ENCODE measurements around the gene BEAN1.
A peak's percentile ranks its signal among the peaks of the same experiment; 100 is the strongest.

Gene BEAN1

GRCh38 chr16:66473654-66474519 is 46.8 kb downstream of the BEAN1 start:
- no peak for DNase-seq

GRCh38 chr16:66474750-66475199 is 47.7 kb downstream of the BEAN1 start:
- peak; percentile 37 for DNase-seq

DNA sequence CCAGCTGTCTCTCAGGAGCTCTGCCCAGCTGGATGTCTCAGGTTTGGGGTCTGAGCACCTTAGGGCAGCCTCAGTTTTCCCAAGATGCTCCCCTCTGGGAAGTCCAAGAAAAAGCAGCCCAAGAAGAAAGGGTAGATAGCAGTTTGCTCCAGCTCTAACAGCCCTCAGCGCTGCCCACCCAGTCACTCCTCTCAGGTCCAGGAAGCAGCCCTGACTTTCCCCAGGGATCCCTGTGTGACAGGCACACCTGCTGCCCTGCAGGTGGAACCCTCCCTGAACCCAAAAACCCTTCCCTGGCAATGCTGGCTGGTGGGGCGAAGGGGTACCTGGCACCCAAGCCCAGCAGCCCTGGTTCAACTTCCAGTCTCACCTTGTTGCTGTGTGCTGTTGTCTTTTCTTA is 48.1 kb downstream of the BEAN1 start:
- no peak for DNase-seq

- DNase-seq: peak; percentile 39
These were observed 49.4 kb downstream of the BEAN1 start for GRCh38 chr16:66476328-66477027.

GRCh38 chr16:66477028-66477515 is 50.0 kb downstream of the BEAN1 start:
- DNase-seq: no peak

GRCh38 chr16:66478733-66479511 is 51.8 kb downstream of the BEAN1 start:
- DNase-seq: peak; percentile 74

- DNase-seq: no peak
These were observed 52.7 kb downstream of the BEAN1 start for GRCh38 chr16:66479661-66480264.

GRCh38 chr16:66480265-66481080 is 53.4 kb downstream of the BEAN1 start:
- DNase-seq: no peak

DNA sequence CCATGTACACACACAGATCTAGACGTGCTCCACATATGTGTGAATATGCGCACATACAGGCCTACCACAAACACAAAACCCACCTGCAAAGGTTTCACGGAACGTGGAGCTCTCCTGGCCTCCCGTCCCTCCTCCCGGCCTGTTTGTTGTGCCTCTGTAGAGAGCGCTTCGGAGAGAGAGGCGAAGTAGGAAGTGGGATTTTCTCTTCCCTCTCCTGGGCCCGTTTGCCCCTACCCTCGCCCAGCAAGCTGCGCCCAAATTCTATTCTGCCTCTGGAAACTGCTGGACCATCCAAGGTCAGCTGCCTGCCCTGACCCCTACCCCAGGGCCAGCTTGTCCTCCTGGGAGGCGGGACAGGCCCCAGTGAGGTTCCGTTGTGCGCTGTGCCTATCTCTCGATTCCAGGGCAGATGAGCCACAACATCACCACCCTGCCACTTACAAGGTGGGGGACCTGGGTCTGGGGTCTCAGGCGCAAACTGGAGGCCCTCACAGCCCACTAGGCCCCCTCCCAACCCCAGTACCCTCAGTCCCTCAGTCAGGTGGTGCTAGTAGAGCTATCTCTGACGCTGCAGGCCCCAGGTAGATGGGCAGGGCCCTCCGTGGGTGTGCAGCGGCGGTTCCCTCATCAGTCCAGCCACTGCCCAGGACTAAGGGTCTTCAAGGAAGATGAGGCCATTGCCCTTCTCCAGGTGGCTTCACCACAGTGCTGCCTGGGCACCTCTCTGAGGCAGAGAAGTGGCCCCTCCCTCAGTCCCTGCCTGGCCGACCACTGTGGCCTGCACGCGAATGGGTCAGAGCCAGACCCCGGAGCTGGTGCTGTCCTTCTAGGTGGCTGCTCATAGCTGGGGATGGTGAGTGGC is 54.2 kb downstream of the BEAN1 start:
- no peak for DNase-seq

DNA sequence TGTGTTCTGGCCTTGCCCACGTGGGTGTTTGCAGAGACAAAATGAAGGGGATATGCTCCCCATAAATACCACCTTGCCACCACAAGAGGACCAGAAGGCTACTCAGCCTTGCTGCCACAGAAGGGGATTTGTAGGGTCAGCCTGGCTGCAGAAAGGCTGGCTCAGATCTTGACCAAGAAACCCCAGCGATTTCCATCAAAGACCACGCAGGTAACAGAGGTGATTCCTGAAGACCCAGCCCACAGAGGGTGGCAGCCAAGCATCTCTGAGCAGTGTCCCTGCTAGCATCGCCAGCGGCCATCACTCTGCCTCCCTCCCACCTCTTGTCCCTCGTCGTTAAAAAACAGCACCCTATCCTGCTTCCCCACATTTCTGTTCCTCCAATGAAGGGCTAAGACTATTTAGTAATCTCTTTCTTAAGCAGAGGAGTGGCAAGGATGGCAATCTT is 54.9 kb downstream of the BEAN1 start:
- DNase-seq: no peak

DNA sequence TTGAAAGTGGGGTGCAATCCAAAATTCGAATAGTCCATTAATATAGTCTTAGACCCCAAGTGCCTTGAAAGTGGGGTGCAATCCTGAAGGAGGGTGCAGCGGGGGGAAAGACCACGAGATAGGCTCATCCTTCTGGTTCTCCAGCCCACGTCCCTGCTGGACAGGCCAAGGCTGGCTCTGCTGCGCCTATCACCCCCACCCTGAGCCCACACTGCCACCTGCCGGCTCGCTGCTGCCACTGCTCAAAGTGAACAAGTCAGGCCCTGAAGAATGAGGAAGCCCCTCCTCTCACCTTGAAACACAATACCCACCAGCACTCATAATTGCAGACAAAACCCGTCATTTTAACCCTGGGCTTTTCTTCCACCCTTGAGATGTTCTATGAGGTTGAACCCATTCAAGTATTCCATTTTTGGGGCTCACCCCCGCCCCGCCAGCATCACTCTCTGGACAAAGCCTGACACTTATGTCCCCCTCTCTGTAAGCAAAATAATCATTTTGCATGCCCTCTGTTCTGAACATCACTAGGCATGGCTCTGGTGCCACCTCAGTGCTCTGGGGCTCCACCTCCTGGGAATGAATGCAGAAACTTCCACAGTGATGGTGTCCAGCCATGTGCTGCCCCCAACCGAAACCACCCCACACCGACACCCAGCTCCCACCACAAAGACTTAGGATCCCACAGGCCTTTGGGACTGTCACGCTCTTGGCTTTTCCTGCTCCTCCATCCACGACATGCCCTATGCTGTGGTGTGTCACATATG is 56.8 kb downstream of the BEAN1 start:
- DNase-seq: peak; percentile 73

DNA sequence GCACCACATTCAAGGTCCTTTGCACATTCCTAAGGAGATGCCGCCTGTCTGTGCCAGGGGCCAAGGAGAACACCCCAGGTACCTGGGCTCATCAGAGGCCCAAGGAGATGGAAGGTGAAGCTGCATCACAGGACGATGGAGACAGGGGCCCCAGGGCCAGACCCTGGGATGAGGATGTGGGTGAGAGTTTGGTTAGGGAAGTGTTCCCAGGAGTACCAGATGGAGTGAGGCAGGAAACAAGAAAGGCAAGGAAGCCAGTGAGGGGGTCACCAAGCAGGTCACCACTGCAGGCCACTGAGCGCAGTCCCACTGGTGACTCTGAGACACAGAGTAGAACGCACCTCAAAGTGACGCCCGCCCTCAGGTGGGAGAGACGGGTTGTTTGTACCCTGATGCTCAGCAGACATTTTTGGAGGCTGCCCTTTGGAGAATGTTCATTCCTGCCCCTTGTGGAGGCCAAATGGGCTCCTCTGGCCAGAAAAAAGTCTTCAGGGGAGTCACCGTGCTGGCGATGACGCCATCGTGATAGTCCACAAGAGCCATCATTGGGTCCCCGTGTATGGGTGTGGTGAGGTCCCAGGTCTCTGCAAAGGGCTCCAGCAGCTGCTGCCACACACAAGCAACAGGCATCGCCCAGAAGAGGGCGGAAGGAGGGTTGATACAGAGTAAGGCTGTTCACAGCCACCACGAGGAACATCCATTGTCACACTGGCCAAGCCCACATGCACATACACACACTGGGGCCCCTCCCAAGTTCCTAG is 57.5 kb downstream of the BEAN1 start:
- no peak for DNase-seq

DNA sequence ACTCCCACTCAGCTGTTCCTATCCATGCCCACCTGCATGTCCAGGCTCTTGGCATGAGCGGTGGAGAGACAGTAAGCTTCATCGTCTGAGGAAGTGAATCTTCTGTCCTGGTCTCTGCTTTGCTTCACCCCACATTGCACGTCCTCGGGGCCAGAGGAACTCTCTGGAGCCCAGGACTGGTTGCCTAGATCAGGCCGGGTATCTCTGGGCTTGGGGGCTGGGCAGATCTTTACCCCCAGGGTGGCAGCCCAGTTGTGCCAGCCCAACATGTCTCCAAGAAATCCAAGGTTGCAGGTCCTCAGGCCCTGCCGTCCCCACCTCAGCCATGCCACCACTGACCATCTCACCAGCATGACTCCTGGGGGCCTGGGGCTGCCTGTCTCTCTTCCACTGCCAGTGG is 58.3 kb downstream of the BEAN1 start:
- DNase-seq: no peak

GRCh38 chr16:66486199-66486772 is 59.2 kb downstream of the BEAN1 start:
- no peak for DNase-seq

- no peak for DNase-seq
These were observed 59.9 kb downstream of the BEAN1 start for GRCh38 chr16:66486773-66487579.

DNA sequence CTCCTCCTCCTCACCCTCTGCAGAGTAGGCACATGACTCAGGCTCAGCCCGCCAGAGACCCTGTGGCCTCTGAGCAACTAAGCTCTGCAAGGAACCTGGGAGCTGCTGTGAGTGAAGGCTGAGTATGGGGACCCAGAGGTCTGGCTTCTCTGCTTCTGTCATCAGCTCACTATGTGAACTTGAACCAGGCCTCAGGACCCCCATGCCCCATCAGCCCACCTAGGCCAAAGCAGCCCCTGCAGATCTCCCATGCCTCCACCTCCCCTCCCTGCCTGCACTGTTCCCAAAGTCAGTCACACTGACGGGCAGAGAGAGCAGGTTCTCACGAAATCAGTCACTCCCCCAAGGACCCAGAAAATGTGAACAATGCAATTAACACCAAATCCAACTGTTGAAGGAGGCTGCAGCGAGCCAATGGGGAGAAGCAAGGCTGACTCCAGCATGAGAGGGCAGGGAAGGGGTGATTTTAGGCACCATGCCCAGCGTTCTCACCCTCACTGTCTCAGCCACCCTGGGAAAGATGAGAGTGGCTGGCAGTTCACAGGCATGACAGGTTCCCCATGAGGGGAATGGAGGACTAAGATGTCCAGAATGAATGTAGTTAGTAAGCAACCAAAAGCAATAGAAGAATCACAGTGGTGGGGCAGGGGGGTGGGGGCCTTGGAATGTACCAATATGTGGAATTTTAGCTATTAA is 60.6 kb downstream of the BEAN1 start:
- DNase-seq: no peak

DNA sequence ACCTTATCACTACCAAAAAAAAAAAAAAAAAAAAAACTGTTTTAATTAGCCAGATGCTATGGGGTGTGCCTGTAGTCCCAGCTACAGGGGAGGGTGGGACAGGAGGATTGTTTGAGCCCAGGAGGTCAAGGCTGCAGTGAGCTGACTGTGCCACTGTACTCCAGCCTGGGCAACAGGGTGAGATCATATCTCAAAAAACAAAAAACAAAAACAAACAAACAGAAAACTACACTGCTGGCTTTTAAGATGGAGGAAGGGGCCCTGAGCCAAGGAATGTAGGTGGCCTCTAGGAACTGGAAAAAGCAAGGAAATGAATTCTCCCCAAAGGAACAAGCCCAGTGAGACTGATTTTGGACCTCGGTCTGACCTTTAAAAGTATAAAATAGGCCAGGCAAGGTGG is 61.4 kb downstream of the BEAN1 start:
- DNase-seq: no peak
